ENCODE data around the gene ME3. TPM values are rescaled to one million over a fixed set of nuclear protein-coding genes. Genes with fewer than 3 reads are reported as not detected.

ME3 gene
- total RNA-seq, 3 donors from 2014 or later = 29.3 to 51.2 (median 31.8) TPM

DNA sequence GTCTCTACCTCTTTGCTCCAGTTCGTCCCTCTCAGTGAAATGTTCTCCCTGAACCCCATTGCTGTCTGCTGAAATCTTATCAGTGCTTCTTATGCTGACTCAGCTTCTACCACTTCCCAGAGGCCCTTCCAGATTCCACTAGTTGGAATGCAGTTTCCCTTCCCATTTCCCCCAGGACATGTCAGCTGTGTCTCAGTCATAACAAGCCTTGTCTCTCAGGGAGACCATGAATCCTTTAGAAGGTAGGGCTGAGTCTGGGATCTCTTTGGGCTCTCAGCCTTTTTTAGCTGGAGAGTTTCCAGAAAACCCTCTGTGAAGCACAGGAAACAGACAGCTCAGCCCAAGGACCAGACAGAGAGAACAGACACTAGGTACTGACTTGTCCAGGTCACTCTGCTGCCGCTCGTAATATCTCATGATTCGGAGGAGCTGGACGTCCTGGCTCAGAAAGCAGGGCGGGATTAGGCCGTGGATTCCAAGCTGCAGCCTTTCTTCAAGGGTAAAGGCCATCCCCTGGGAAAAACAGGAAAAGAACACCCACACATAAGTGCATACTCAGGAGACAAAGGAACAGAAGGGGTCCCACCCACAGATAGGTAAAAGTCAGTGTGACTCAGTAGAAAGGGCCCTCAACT, 113.0 kb downstream of the ME3 start:
- Histone ChIP-seq H3K4me3 (no peak overlapping the region), H3K9me3 (no peaks in the 10 kb centered on the region), H3K4me1 (ENCODE audit: low read depth) (peaks cover 9% of the 10 kb centered on the region), H3K36me3 (ENCODE audit: low read depth) (no peaks in the 10 kb centered on the region)
- intact Hi-C loops (cut with DNase I, micrococcal nuclease) = no loop called here
- TF ChIP-seq, protein P1, sequence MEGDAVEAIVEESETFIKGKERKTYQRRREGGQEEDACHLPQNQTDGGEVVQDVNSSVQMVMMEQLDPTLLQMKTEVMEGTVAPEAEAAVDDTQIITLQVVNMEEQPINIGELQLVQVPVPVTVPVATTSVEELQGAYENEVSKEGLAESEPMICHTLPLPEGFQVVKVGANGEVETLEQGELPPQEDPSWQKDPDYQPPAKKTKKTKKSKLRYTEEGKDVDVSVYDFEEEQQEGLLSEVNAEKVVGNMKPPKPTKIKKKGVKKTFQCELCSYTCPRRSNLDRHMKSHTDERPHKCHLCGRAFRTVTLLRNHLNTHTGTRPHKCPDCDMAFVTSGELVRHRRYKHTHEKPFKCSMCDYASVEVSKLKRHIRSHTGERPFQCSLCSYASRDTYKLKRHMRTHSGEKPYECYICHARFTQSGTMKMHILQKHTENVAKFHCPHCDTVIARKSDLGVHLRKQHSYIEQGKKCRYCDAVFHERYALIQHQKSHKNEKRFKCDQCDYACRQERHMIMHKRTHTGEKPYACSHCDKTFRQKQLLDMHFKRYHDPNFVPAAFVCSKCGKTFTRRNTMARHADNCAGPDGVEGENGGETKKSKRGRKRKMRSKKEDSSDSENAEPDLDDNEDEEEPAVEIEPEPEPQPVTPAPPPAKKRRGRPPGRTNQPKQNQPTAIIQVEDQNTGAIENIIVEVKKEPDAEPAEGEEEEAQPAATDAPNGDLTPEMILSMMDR (IDR thresholded peaks at IDR 0.05) = no peak
- DNase-seq = no peak
- peak; percentile 66 for ATAC-seq

DNA sequence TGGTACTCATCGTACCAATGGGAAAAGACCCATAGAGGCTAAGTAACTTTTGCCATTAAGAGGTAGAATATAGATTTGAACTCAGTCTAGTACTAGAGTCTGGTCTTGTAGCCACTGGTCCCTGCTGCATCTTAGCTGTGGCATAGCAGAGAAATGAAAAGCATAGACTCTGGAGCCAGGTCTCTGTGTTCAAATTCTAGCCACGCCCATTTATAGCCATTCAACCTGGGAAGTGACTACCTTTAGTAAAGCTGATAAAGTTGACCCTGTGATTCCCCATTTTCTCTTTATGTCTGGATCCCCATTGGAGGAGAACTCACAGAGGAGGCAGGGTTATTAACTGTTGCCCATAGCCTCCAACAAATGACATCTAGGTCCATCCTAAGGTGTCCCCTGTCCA, 113.6 kb downstream of the ME3 start:
- H3K4me3 ChIP-seq = no peak overlapping the region
- intact Hi-C loops (cut with DNase I, micrococcal nuclease) = no loop called here
- no peaks in the 10 kb centered on the region for H3K36me3 ChIP-seq (ENCODE audit: low read depth)
- peaks cover 9% of the 10 kb centered on the region for H3K4me1 ChIP-seq (ENCODE audit: low read depth)
- DNase-seq (no peak), ATAC-seq (peak; percentile 78)
- H3K9me3 ChIP-seq = no peaks in the 10 kb centered on the region
- TF ChIP-seq, protein P1 (IDR thresholded peaks at IDR 0.05) = no peak

DNA sequence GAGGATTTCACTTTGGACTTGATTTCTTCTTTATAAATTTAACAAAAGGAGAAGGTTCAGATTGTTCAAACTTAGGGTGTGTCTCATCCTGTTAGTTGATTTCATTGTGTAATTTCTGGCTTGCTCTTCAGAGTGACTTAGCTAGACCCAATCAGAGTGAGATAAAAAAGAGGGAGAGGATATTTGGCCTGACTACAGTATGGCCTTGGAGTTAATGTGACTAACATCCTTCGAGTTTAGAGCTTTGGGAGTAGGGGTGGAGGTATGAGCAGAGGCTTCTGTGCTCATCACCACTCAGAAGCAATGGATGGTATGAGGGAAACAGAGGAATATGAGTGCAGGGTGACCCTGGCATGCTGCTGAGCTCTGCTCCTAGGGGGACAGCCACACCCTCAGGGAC, 114.2 kb downstream of the ME3 start:
- no peak overlapping the region for H3K4me3 ChIP-seq
- intact Hi-C loops (cut with DNase I, micrococcal nuclease) = no loop called here
- DNase-seq = no peak

DNA sequence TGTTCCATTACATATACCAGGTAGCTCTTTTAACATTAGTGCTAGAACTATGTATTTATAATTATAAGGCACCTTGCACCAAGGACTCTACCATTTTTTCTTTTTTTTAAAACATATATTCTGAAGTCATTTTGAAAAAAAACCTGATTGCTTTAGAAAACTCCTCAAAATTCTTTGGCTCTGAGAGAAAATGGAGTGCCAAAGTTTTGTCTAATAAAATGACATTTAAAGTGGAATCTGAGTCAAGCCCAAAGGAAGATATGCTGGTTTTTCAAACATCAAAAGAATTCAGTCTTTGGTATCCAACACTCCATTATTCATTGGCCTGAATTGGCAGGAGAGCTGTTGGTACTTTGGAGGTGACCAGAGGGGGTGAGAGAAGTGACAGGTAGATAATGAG, 116.5 kb downstream of the ME3 start:
- no peaks in the 10 kb centered on the region for H3K36me3 ChIP-seq (ENCODE audit: low read depth)
- TF ChIP-seq, protein P1 (IDR thresholded peaks at IDR 0.05) = no peak
- no peak for DNase-seq
- intact Hi-C loops (cut with DNase I, micrococcal nuclease) = no loop called here
- H3K4me3 ChIP-seq = no peak overlapping the region
- H3K9me3 ChIP-seq = no peaks in the 10 kb centered on the region
- ATAC-seq = no peak
- peaks cover 29% of the 10 kb centered on the region for H3K4me1 ChIP-seq (ENCODE audit: low read depth)

More for the DNA sequence above, 114.2 kb downstream of the ME3 start:
- TF ChIP-seq, protein P1 (IDR thresholded peaks at IDR 0.05) = no peak
- H3K4me1 ChIP-seq (ENCODE audit: low read depth) = peaks cover 15% of the 10 kb centered on the region
- no peaks in the 10 kb centered on the region for H3K9me3 ChIP-seq
- ATAC-seq = peak; percentile 41
- H3K36me3 ChIP-seq (ENCODE audit: low read depth) = no peaks in the 10 kb centered on the region

DNA sequence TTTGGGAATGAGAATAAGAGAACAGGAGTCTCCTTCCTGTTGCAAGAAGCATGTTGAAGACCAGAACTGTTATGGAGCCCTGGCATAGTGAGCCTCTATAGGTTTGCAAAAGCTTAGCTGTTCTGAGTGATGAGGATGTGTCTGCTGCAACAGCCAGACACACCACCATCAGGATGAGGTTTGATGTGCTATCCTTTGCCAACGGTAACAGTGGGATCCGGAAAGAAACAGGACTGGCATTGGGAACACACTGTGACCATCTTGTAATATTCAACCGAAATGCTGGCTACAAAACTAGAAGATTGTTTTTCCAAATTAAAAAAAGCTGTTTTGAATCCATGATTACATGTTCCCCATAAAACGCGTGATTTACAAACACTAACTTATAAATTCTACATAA, 117.0 kb downstream of the ME3 start:
- Histone ChIP-seq H3K4me1 (ENCODE audit: low read depth) (peaks cover 29% of the 10 kb centered on the region), H3K36me3 (ENCODE audit: low read depth) (no peaks in the 10 kb centered on the region), H3K4me3 (no peak overlapping the region), H3K9me3 (no peaks in the 10 kb centered on the region)
- ATAC-seq (no peak), DNase-seq (no peak)
- intact Hi-C loops (cut with DNase I, micrococcal nuclease) = no loop called here
- TF ChIP-seq, protein P1 (IDR thresholded peaks at IDR 0.05) = no peak

DNA sequence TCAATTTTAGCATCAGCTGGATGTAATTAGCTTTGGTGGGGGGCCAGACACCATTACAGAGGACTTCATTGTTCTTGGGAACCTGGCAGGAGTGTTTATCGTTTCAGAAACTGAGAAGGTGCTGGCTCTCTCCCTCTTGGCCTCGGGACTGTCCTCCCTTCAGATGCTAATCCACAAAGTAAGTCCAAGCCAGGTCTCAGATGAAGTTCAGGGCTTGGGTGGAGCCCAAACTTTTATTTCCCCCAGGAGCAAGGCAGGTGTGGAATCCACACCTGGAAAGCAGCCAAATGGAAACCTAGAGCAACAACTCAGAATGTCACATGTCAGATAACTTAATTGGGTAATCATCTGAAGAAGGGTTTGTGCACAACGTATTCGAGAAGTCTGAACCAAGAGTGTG, 119.2 kb downstream of the ME3 start:
- intact Hi-C loops (cut with DNase I, micrococcal nuclease) = no loop called here
- peak in 1 of 3 donors; percentile 69 for DNase-seq
- TF ChIP-seq, protein P1 (IDR thresholded peaks at IDR 0.05) = no peak
- H3K36me3 ChIP-seq (ENCODE audit: low read depth) = no peaks in the 10 kb centered on the region
- no peaks in the 10 kb centered on the region for H3K9me3 ChIP-seq
- H3K4me1 ChIP-seq (ENCODE audit: low read depth) = peaks cover 20% of the 10 kb centered on the region
- H3K4me3 ChIP-seq = no peak overlapping the region
- peak; percentile 54 for ATAC-seq

Data from mucosa of descending colon (tissue), 3 donors.